GM19099 (cell line): ENCODE data around the gene ADAMTSL3.

Experiments used
- POLR2A ChIP-seq: IDR thresholded peaks from 3 replicates; pipeline ENCODE4 v1.6.1; 2011; ENCODE audit warnings: low read depth; ENCODE audit not compliant: insufficient read length; ENCODE audit errors: extremely low read depth

ADAMTSL3 gene

DNA sequence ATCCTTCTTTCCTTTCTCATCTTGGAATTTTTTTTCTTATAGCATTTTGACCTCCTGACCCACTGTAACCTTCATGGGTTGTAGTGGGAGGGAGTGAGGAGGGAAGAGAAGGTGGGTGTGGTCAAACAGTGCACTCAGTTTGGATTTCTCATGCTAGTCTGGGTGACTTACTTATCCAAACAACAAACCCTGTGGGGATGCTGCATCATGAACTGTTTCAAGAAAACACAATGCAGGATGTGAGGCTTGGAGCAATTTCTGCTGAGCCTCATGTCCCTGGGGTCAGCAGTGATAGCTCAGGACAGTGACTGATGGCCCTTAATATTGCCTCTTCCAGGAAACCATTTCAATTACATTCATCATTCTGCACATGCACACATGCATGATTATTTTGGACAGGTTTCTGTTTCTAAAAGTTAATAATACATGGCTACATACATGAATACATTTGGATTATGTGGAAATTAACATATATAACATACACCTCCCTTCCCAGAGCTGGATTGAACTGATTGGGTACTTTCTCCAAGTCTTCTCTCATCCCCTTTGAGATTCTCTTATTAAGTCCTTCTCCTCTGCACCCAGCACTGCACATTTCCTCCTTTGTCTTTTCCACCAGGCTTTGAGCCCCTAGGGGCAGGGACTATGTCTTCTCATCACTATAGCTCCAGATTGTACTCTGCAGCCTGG is 61.2 kb downstream of the ADAMTSL3 start:
- no peak for TF ChIP-seq POLR2A

DNA sequence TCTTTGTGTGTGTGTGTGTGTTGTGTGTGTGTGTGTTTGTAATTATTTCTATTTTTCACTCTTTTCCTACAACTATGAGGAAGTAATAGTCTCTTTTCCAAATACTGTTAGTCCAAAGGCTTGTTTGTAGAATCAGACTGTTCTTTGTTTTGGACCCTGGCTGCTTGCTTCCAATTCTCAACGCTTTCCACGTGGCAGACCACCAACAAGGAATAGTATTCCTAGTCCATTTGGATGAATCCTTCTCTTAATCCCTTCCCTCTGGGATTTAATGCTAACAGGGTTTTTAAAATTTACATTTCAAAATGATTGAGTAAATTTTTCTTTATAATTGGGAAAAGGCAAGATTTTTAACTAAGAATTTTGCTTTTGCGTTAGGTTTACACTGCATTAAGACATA is 62.7 kb downstream of the ADAMTSL3 start:
- no peak for TF ChIP-seq POLR2A

DNA sequence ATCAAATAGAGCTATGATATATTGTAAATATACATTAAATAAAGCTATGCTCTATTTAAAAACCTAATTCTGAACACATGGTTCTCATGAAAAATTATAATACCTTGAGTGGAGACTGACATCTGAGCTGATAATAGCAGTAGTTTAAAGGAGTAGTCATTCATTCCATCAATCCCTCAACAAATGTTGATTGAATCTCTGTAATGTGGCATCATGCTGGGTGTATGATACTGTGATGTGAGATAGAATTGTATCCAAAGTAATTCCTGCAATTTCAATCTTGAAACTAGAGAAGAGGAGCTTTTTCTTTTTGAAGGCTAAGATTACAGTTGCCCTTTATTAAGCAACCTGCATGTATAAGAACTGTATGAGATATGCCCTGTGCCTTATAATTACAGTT is 63.1 kb downstream of the ADAMTSL3 start:
- no peak for TF ChIP-seq POLR2A

DNA sequence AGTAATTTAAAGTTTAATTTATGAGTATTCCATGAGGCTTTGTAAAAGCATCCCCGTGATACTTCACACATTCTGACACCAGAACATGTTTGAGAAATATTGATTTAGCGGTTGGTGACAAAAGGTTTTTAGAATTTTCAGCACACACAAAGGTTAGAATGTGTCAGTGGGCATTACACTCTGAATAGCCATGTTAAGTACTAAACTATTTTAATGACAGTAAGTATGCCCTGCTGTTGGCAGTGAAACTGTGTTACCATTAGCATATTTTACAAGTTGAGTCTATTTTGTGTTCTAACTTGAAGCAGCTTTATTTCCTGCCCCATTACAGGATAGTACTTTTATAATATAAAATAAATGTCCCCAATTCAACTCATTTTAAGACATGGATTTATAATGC is 66.5 kb downstream of the ADAMTSL3 start:
- TF ChIP-seq POLR2A = no peak

DNA sequence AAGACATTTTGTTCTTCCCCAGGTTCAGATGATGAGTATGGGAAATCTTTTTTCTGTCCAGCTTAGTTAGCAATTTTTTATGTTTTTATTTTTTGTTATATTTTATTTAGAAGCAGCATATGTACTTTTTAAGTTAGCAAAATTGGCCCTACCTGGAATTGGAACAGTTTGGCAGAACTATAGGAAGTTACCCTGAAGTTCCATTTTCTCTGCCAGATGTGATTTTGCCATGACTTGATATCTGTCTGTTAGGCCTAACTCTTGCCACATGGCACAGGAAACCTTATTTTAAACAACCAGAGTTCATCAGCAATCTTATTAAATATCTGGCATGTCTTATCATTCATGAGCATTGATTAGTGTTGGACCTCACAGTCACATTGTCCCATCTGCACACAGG is 67.1 kb downstream of the ADAMTSL3 start:
- TF ChIP-seq POLR2A = no peak

DNA sequence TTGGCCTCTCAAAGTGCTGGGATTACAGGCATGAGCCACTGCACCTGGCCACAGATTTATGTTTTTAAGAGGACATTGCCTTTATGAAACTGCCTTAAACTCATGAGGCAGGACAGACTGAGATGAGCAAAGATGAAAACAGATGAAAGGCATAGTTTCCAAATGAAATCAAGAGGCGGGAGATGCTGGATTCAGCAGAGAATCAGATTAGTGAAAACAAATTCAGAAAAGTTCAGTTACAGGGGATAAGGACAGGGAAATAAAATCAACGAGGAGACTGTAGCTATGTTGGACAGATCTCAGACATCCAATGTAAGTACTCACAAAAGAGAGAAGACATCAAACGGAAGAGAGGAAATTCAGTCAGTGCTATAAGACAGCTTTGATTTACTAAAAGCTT is 68.1 kb downstream of the ADAMTSL3 start:
- TF ChIP-seq POLR2A = no peak

DNA sequence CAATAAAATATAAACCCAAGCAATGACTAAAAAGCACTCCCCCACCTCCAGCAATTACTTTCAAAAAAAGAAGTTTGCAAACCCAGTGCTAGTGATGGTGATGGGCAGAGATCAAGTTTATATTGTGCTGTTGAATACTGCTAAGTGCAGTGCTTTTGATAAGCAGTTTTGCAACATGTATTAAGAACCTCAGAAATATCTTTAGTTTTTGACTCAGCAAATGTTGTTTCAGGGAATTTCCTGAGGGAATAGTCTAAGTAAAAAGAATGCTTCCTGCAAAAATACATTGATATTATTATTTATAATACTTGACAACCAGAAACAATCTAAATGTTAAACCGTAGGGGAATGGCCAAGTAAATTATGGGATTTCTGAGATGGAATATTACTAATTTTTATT is 69.3 kb downstream of the ADAMTSL3 start:
- TF ChIP-seq POLR2A = no peak

DNA sequence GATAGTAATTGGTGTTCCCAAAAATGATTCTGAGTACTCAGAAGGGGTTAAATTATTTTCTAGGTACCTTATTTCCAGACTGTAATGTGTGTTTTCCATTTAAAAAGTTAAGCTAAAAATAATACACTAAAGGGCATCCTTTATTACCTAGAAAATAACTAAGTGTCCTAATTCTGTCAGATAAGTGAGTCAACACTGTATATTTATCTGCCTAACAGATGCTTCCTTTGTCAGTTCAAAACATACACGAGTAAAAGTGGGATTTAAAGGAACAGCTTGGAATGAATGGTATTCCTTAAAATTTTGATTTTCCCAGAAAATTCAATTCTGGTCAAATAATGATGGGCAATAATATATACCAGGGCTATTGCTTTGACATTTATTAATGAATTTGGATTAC is 78.3 kb downstream of the ADAMTSL3 start:
- no peak for TF ChIP-seq POLR2A

DNA sequence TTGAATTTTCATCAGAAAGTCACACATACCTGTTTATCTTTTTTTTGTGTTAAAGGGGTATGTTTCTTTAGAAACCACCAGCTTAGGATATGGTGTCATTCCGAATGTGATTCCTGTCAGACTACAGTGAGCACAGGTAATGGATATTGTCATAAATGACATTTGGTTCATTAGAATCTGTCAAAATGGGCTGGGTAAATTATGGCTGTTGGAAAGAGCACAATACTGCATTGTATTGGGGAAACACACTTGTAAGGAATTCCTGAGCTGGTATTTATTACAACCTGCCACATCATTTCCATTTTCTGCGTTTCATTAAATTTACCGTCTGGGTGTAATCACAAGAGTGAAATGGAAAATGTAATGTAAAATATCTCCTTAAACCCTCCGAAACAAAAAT is 78.8 kb downstream of the ADAMTSL3 start:
- no peak for TF ChIP-seq POLR2A

DNA sequence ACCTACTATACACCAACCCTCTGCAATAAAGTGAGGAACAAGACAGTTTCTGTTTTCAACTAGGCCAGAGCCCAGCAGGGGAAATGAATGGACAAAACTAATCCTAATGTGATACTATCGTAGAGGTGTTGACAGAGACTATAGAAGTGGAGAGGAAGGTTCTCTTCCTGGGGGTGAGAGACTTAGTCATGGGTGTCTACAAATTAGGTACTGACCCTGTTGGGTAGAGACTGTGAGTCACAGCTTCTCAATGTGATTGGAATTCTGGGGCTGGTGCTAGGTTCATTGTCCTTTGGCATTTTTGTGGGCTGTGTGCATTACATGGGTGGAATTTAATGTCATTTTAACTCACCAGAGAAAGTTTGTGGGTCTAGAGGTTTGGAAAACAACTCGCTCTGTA is 79.3 kb downstream of the ADAMTSL3 start:
- TF ChIP-seq POLR2A = no peak

DNA sequence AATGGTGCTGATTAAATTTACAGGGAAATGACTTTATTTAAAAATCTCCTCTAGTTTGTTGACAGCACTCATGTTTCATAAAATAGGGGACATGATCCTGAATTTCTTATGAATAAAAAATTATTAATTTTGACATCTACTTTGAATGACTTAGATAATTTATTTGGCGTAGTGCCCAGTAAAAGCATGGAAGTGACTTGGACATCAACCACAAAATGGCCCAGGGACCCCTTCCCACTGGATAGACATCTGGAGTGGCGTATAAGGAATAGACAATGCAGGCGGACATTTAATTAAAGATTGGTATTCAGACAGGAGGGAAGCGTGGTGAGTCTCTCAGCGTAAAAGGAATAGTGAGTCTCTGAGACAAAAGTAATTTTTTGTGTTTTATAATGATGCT is 79.8 kb downstream of the ADAMTSL3 start:
- no peak for TF ChIP-seq POLR2A

DNA sequence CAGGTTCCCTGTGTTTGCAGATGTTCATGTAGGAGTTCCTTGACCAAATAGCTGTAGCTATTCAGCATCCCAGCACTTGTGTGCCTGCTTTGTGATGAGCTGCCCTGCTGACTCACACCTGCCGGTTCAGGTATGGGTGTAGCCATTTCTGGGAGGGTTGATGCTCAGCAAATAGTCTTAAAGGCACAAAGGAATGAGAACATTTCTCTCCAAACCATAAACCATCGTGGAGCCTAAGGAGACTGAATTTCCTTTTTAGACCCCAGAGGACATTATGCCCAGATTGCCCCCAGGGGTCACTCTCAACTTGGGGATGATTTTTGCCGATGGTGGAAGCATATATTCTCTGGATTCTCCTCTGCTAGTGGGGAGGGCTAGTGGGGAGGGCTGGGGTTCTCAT is 80.6 kb downstream of the ADAMTSL3 start:
- TF ChIP-seq POLR2A = no peak

DNA sequence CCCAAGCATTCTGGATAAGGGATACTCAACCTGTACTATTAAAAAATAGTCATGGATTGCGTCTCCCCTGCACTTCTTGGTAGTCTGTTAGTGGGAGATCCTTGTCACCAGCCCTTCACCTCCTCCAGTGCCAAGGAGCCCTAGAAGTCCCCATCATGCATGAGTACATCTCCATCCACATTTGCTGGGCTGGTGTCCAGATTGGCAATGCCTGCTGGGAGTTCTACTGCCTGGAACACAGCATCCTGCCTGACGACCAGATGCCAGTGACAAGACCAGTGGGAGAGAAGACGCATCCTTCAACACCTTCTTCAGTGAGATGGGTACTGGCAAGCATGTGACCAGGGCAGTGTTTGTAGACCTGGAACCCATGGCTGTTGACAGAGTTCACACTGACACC is 85.7 kb downstream of the ADAMTSL3 start:
- TF ChIP-seq POLR2A = no peak

DNA sequence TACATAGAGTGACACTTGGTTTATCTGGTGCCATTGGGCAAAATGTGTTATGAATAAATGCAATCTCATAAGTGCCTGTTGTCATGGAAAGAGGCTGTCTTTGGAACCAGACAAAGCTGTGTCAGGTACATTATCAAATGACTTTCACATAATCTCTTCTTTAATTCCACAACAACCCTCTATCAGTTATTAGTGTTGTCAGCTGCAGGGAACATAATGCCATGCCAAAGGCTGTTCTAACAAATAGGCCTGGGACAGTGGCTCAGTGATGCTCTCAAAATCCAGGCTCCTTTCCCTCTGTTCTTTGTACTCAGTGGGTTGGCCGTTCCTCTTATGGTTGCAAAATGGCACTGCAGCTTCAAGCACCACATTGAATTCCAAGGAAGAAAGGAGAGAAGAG is 91.8 kb downstream of the ADAMTSL3 start:
- TF ChIP-seq POLR2A = no peak

DNA sequence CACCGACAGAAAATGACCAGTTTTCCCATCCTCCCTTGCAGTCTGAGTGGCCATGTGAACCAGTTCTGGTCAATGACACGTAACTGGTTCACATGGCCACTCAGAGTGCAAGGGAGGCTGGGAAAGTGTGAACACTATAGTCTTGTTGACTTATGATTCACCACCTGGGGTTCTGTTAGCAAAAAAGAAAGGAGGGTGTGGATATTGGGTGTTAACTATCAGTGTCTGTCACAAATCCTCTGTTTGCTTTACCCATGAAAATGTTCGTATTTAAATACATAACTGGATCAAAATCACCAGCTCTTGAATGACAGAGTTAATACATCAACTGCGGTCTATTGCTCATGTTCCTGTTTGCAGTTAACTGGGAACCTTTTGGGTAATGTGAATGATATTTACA is 92.3 kb downstream of the ADAMTSL3 start:
- no peak for TF ChIP-seq POLR2A

DNA sequence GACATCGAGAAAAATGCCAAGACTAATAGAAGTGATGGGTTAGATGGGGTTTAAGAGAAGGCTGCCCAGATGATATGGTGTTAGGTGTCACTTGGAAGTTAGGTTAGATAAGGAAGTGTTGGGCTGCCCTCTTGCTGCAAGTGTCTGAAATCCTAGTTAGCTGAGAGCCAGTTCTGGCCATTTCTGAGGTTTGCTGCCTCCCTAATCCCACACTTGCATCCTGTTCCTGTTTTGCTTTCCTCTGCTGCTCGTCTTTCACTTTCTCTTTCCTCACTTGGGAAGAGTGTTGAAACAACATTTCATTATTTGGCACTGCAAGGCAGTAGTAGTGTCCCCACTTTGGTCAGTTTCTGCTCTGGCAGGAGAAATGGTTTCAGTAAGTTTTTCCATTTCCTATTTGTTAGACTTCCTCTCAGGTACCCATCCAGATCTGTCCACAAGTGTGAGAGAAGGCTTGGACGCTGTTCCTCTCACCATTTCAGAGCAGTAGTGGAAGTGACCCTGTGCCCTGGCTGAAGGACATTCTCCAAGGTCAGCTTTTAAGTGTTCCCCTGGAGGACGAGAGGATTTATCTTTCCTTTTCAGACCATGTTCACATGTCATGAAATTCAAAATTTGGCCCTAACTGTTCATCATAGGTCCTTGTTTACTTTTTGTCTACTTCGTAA is 93.3 kb downstream of the ADAMTSL3 start:
- TF ChIP-seq POLR2A = no peak

DNA sequence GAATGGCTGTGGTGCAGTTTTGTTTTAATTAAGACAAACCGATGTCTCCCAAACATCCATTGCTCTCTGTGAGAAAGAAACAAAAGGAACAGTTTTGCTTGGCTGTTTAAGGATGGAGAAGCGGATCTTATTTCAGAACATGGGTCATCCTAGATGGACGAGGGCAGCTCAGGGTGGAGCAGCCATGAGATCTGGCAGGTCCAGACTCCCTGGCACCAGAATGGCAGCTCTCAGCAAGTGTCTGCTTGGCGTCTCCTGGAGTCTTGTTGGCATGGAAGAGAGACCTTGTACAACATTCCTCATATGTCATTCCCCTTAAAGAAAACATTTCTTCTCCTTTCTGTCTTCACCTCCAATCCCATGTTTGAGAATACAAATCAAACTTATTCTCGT is 93.8 kb downstream of the ADAMTSL3 start:
- no peak for TF ChIP-seq POLR2A
